HFFc6 (cell line): Measurements from ENCODE around the gene CFI. TPM values are rescaled to one million over a fixed set of nuclear protein-coding genes. Genes with fewer than 3 reads are reported as not detected.
A peak's percentile ranks its signal among the peaks of the same experiment; 100 is the strongest.

Experiments used
- DNase-seq: peaks from one replicate; pipeline ENCODE4 v3.0.0-alpha.2; 2018
- H3K27ac Mint-ChIP-seq: 2 replicates; pipeline ENCODE4 v1.8.0; 2020; ENCODE audit warnings: mild to moderate bottlenecking, mixed read lengths
- H3K27me3 Mint-ChIP-seq: 2 replicates; pipeline ENCODE4 v1.8.0; 2021; ENCODE audit warnings: mild to moderate bottlenecking, moderate library complexity, mixed read lengths; ENCODE audit not compliant: insufficient read depth
- H3K36me3 Mint-ChIP-seq: 2 replicates; pipeline ENCODE4 v1.8.0; 2021; ENCODE audit warnings: low read depth, mixed read lengths
- H3K4me1 Mint-ChIP-seq: 2 replicates; pipeline ENCODE4 v1.8.0; 2020; ENCODE audit warnings: low read depth, mixed read lengths
- H3K4me3 Mint-ChIP-seq: 2 replicates; pipeline ENCODE4 v1.8.0; 2020; ENCODE audit warnings: mild to moderate bottlenecking, moderate library complexity, mixed read lengths
- H3K9me3 Mint-ChIP-seq: 2 replicates; pipeline ENCODE4 v1.8.0; 2020; ENCODE audit warnings: mild to moderate bottlenecking, mixed read lengths
- long read RNA-seq: library from polyadenylated mRNA; unstranded; transcript quantifications from one replicate; pipeline ENCODE4 v2.0.0, GENCODE V29; 2019
- total RNA-seq, 6 experiments: library from RNA; stranded (reverse); fragmentation: NEBNext Ultra II Directional; extraction: Animal tissue kit (Norgen Biotek cat#: 25700); gene quantifications; 2 replicates in 1 of 6; 3 replicates in 5 of 6; pipeline ENCODE4 v1.2.3, GENCODE V29; 2021
- TF ChIP-seq, protein P1 (sequence below): fragments of 200-600 bp; sonication (generic); IDR thresholded peaks from 2 replicates; pipeline ENCODE4 v1.5.0; 2021; ENCODE audit warnings: antibody characterized with exemption, mild to moderate bottlenecking

Gene CFI
- total RNA-seq: not detected
- long read RNA-seq: 0 reads

DNA sequence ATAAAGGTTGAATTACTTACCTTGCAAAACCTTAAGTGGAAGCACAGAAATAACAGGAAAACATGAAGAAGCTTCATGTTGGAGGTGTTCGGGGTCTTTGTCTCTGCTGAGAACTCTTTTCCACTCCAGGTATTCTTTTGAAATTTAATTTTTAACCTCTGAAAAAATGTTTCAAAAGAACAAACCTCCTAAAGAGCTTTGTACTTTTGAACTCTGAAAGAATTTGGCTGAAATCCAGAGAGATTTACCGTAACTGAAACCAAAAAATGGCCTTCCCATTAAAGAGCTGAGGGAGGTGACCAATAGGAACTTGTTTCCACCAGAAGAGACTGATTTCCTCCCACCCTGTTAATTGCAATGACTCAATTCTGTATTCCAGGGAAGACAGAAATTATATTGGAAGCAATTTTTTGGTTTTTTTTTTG, at the start of gene CFI:
TSS of gene CFI (minus strand) at position 105 of the 425 bp plus-strand sequence. CDS start at position 77, 28 bp downstream.
- DNase-seq: peak; percentile 21
- no peaks in the 10 kb centered on the region for H3K9me3 Mint-ChIP-seq
- H3K27me3 Mint-ChIP-seq: peaks cover 5% of the 10 kb centered on the region; the same call in 1 of the 2 replicates
- H3K27ac Mint-ChIP-seq: no peak within 1 kb of the TSS
- peaks cover 10% of the 10 kb centered on the region for H3K4me1 Mint-ChIP-seq
- H3K36me3 Mint-ChIP-seq: no peaks in the 10 kb centered on the region
- TF ChIP-seq, protein P1, sequence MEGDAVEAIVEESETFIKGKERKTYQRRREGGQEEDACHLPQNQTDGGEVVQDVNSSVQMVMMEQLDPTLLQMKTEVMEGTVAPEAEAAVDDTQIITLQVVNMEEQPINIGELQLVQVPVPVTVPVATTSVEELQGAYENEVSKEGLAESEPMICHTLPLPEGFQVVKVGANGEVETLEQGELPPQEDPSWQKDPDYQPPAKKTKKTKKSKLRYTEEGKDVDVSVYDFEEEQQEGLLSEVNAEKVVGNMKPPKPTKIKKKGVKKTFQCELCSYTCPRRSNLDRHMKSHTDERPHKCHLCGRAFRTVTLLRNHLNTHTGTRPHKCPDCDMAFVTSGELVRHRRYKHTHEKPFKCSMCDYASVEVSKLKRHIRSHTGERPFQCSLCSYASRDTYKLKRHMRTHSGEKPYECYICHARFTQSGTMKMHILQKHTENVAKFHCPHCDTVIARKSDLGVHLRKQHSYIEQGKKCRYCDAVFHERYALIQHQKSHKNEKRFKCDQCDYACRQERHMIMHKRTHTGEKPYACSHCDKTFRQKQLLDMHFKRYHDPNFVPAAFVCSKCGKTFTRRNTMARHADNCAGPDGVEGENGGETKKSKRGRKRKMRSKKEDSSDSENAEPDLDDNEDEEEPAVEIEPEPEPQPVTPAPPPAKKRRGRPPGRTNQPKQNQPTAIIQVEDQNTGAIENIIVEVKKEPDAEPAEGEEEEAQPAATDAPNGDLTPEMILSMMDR: no peak
- no peak within 1 kb of the TSS for H3K4me3 Mint-ChIP-seq

DNA sequence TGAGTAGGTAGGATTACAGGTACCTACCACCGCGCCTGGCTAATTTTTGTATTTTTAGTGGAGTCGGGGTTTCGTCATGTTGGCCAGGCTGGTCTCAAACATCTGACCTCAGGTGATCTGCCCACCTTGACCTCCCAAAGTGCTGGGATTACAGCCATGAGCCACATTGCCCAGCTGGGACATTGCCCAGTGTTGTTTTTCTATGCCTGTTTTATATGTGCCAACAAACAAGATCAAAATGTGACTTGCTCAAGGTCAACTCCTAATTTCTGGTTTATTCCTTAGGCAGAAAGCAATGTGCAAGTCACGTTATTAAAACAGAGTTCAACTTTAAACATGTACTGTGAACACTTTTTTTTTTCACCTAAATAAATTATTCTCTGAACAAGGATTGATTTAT, 48.8 kb upstream of the CFI start:
- TF ChIP-seq, protein P1: no peak
- Mint-ChIP-seq H3K27ac (no peak overlapping the region), H3K36me3 (no peaks in the 10 kb centered on the region), H3K4me3 (no peak overlapping the region), H3K4me1 (no peaks in the 10 kb centered on the region), H3K9me3 (no peaks in the 10 kb centered on the region), H3K27me3 (peaks cover 7% of the 10 kb centered on the region)
- DNase-seq: no peak

GRCh38 chr4:109848501-109848900, 46.7 kb upstream of the CFI start:
- Mint-ChIP-seq H3K4me3 (no peak overlapping the region), H3K27ac (no peak overlapping the region), H3K4me1 (no peaks in the 10 kb centered on the region), H3K36me3 (no peaks in the 10 kb centered on the region), H3K9me3 (no peaks in the 10 kb centered on the region), H3K27me3 (peaks cover 2% of the 10 kb centered on the region; the same call in 1 of the 2 replicates)
- DNase-seq: no peak
- TF ChIP-seq, protein P1: no peak

DNA sequence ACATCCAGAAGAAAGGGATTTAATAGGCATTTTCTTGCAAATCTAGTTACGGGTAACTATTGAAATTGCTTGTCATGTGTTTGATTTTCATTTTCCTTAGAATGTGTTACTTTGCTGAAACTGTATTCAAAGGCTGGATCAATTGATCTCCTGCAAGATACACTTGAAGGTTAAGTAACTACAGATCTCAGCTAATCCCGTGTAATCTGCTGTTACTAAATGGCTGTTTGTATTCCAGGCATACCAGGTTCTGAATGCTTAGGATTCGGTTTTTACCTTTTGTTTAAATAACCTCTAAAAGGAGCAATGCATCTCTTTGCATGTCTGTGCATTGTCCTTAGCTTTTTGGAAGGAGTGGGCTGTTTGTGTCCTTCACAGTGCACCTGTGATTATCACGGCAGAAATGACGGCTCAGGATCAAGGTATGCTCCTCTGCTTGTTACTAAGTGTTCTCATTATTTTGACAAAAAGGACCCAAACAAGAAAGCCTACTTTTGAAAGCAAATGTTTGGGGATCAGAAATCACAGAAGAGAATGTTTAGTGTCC, 46.2 kb upstream of the CFI start, which contains the start of gene LRIT3:
TSS of gene LRIT3 (plus strand) at position 212 of the 547 bp plus-strand sequence. CDS start at position 307, 95 bp downstream.
- no peak for DNase-seq
- no peaks in the 10 kb centered on the region for H3K36me3 Mint-ChIP-seq
- no peak within 1 kb of the TSS for H3K27ac Mint-ChIP-seq
- H3K9me3 Mint-ChIP-seq: no peaks in the 10 kb centered on the region
- no peaks in the 10 kb centered on the region for H3K4me1 Mint-ChIP-seq
- TF ChIP-seq, protein P1: no peak
- no peak within 1 kb of the TSS for H3K4me3 Mint-ChIP-seq
- peaks cover 2% of the 10 kb centered on the region; the same call in 1 of the 2 replicates for H3K27me3 Mint-ChIP-seq

DNA sequence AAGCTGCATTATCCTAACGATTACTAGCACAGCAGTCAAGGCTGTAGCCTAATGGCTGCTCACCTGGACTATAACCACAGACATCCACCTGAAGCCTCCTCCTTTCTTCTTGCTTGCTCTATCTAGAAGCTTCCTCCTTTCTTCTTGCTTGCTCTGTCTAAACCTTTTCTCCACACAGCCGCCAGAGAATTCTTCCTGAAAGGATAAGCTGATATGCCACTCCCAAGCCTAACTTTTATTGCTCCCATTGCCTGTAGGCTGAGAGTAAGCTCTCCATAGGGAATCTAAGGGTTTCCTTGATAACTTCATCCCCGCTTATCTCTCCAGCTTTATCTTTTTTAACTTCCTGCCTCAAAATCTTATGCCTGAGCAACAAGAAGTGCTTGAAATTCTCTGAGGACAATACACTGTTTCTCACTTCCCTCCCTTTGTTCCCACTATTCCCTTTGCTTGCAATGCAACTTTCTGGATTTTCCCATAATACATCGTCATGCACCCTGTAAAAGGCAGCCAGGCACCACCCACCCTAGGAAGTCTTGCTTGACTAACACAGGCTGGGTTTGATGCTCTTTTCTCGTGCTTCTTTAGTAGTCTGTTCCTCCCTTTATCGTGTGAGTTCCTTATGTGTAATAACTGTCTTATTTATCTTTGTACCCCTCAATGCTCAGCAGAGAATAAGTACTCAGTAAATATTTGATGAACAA, 44.7 kb upstream of the CFI start:
- H3K27me3 Mint-ChIP-seq: peaks cover 2% of the 10 kb centered on the region; the same call in 1 of the 2 replicates
- no peak for DNase-seq
- no peaks in the 10 kb centered on the region for H3K9me3 Mint-ChIP-seq
- TF ChIP-seq, protein P1: no peak
- no peaks in the 10 kb centered on the region for H3K36me3 Mint-ChIP-seq
- H3K27ac Mint-ChIP-seq: no peak overlapping the region
- no peak overlapping the region for H3K4me3 Mint-ChIP-seq
- H3K4me1 Mint-ChIP-seq: no peaks in the 10 kb centered on the region
